OCI-LY7 (cell line): ENCODE results near the gene ERMP1. TPM values are rescaled to one million over a fixed set of nuclear protein-coding genes. Genes with fewer than 3 reads are reported as not detected.

Source experiments
- BruUV-seq: library from RNA; stranded (reverse); fragments of 400-500 nt; replicated peaks from 2 replicates; lab custom pipeline; 2021; lab: Mats Ljungman, UMichigan
- CTCF ChIA-PET: fragments of 300-600 bp; sonication (Branson Sonifier 250); formaldehyde crosslinking; loops from one replicate; lab custom pipeline; 2022; ENCODE audit warnings: antibody characterized with exemption; ENCODE audit not compliant: unreplicated experiment; lab: Charles Lee
- POLR2A ChIA-PET: fragments of 300-600 bp; sonication (Branson Sonifier 250); formaldehyde crosslinking; loops from one replicate; lab custom pipeline; 2022; ENCODE audit warnings: antibody characterized with exemption; lab: Charles Lee
- DNase-seq: peaks from one replicate; pipeline ENCODE4 v3.0.0-alpha.2; 2015; ENCODE audit warnings: low spot score
- H2AFZ ChIP-seq: fragments of 200-600 bp; sonication (generic), shearing (Covaris generic); 2 replicates; pipeline ENCODE4 v1.6.1; 2014; ENCODE audit warnings: mild to moderate bottlenecking, antibody characterized with exemption, low read length, moderate library complexity
- H3K27ac ChIP-seq: fragments of 200-600 bp; sonication (generic); 2 replicates; pipeline ENCODE4 v1.5.1; 2014; ENCODE audit warnings: mixed run types, low read depth, mild to moderate bottlenecking, moderate library complexity, low read length, inconsistent platforms; ENCODE audit not compliant: poor library complexity, severe bottlenecking
- H3K36me3 ChIP-seq: fragments of 200-600 bp; sonication (generic); 2 replicates; pipeline ENCODE4 v1.6.1; 2014; ENCODE audit warnings: mild to moderate bottlenecking, antibody characterized with exemption, low read length, moderate library complexity, mixed read lengths; ENCODE audit not compliant: insufficient read depth
- H3K4me1 ChIP-seq: fragments of 200-600 bp; sonication (generic); 2 replicates; pipeline ENCODE4 v1.5.1; 2014; ENCODE audit warnings: mild to moderate bottlenecking, low read length; ENCODE audit not compliant: insufficient read depth, poor library complexity, severe bottlenecking
- H3K4me2 ChIP-seq: fragments of 200-600 bp; sonication (generic); 2 replicates; pipeline ENCODE4 v1.6.1; 2014; ENCODE audit warnings: mild to moderate bottlenecking, low read length
- H3K4me3 ChIP-seq: fragments of 200-600 bp; sonication (generic); 2 replicates; pipeline ENCODE4 v1.5.1; 2014; ENCODE audit warnings: mild to moderate bottlenecking, low read depth, low read length; ENCODE audit not compliant: poor library complexity, severe bottlenecking
- H3K79me2 ChIP-seq: fragments of 200-600 bp; sonication (generic); 2 replicates; pipeline ENCODE4 v1.6.1; 2016; ENCODE audit warnings: low read depth, mild to moderate bottlenecking, low read length, moderate library complexity, mixed read lengths; ENCODE audit not compliant: insufficient read depth
- H3K9me2 ChIP-seq: fragments of 200-600 bp; sonication (generic); 2 replicates; pipeline ENCODE4 v1.6.1; 2016; ENCODE audit warnings: mild to moderate bottlenecking, low read length, mixed read lengths; ENCODE audit not compliant: insufficient read depth
- H3K9me3 ChIP-seq: fragments of 200-600 bp; sonication (generic); 2 replicates; pipeline ENCODE4 v1.6.1; 2014; ENCODE audit warnings: mild to moderate bottlenecking, mixed run types, low read length, mixed read lengths
- H4K20me1 ChIP-seq: fragments of 200-600 bp; sonication (generic); 2 replicates; pipeline ENCODE4 v1.6.1; 2014; ENCODE audit warnings: mild to moderate bottlenecking, antibody characterized with exemption, low read length, moderate library complexity, mixed read lengths; ENCODE audit not compliant: insufficient read depth
- CTCF ChIP-seq: fragments of 200-600 bp; sonication (generic); conservative IDR thresholded peaks from 2 replicates; pipeline ENCODE4 v1.5.1; 2014; ENCODE audit warnings: mild to moderate bottlenecking, antibody characterized with exemption, low read length, moderate library complexity, mixed read lengths
- EZH2phosphoT487 ChIP-seq: fragments of 200-600 bp; sonication (generic); IDR thresholded peaks from 2 replicates; pipeline ENCODE4 v1.6.1; 2018; ENCODE audit warnings: low read depth, borderline replicate concordance, mild to moderate bottlenecking, mixed run types, antibody characterized with exemption, low read length, moderate library complexity, mixed read lengths
- intact Hi-C: fragments of 100-400 bp; cut with micrococcal nuclease; formaldehyde crosslinking; loops from one replicate; pipeline ENCODE4 v1.10.0; 2022; ENCODE audit not compliant: unreplicated experiment
- total RNA-seq, 2 experiments: library from RNA; depleted of rRNA in 1 of 2; stranded (reverse); fragments of >200 nt in 1 of 2; shearing (Covaris generic) in 1 of 2; gene quantifications; 2 replicates each; pipeline ENCODE4 v1.2.3, GENCODE V29; 2014 to 2022

ERMP1 gene
- total RNA-seq, 2 experiments from 2014 or later, result 7.9 to 14.6 TPM

GRCh38 chr9:5858833-5859232 lies 25.9 kb upstream of the ERMP1 start:
- H3K79me2 ChIP-seq, result no peaks in the 10 kb centered on the region
- no peak for DNase-seq
- TF ChIP-seq CTCF (no peak), EZH2phosphoT487 (no peak)
- no peak overlapping the region for H3K27ac ChIP-seq
- H3K9me3 ChIP-seq, result no peaks in the 10 kb centered on the region
- no peak overlapping the region for H3K4me3 ChIP-seq
- ChIA-PET CTCF (no interaction called here), POLR2A (interaction anchor here (0.5 kb wide), 1 partner anchor 328 kb away, joined by 4 read pairs; no protein-coding TSS in a partner anchor)
- no peaks in the 10 kb centered on the region for H3K4me1 ChIP-seq
- BruUV-seq, result no TSS peak
- no peak overlapping the region for H3K4me2 ChIP-seq
- H2AFZ ChIP-seq, result no peak overlapping the region
- H3K9me2 ChIP-seq, result no peaks in the 10 kb centered on the region
- intact Hi-C loops, result no loop called here
- H3K36me3 ChIP-seq, result no peaks in the 10 kb centered on the region
- no peaks in the 10 kb centered on the region for H4K20me1 ChIP-seq

- CTCF ChIA-PET, result no interaction called here
- no TSS peak for BruUV-seq
Measured at GRCh38 chr9:5857928-5858327, 25.0 kb upstream of the ERMP1 start.

More at GRCh38 chr9:5857928-5858327, 25.0 kb upstream of the ERMP1 start:
- Histone ChIP-seq H2AFZ (no peak overlapping the region), H3K4me1 (no peaks in the 10 kb centered on the region), H3K9me2 (no peaks in the 10 kb centered on the region), H3K4me3 (no peak overlapping the region), H3K4me2 (no peak overlapping the region), H3K27ac (no peak overlapping the region), H3K36me3 (no peaks in the 10 kb centered on the region), H3K9me3 (no peaks in the 10 kb centered on the region), H3K79me2 (no peaks in the 10 kb centered on the region), H4K20me1 (no peaks in the 10 kb centered on the region)
- TF ChIP-seq EZH2phosphoT487 (no peak), CTCF (no peak)
- DNase-seq, result no peak
- intact Hi-C loops, result no loop called here
- POLR2A ChIA-PET, result interaction anchor here (0.6 to 1.3 kb wide), 3 partner anchors 22 to 835 kb away, joined by 3 to 5 read pairs (median 4); no protein-coding TSS in a partner anchor
